Measurements from ENCODE around the gene MGLL. TPM values are rescaled to one million over a fixed set of nuclear protein-coding genes. Genes with fewer than 3 reads are reported as not detected.

Gene MGLL
- polyA plus RNA-seq, 1 experiment, result 108 TPM

DNA sequence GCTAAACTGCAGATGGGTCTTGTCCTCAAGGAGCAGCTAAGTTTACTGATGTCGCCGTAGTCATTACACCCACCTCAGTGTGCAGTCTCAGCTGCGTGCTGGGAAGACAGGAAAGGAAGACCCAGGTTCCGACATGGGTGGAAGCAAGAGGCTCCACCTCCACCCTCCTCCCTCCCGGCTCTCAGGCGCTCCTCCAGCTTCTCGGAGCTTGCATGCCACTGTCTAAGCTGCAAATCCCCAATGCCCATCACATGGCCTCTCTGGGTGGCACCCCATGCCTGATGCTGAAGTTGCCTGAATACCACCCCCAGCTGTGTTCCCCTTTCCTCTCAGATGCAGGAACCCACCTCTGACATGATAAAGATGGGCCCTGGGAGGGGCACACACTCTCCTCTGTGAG, 58.5 kb downstream of the MGLL start:
- no peaks in the 10 kb centered on the region for H3K27me3 ChIP-seq (ENCODE audit: control insufficient read depth, insufficient read depth, low read length)
- H3K4me3 ChIP-seq (ENCODE audit: low read depth, low read length), result no peak overlapping the region
- TF ChIP-seq CTCF (IDR thresholded peaks at IDR 0.05; ENCODE audit: insufficient read depth, low read depth, low read length), result no peak
- H3K36me3 ChIP-seq (ENCODE audit: control insufficient read depth, insufficient read depth, low read length), result no peaks in the 10 kb centered on the region; the same call in 1 of the 2 replicates
- no peak for DNase-seq (ENCODE audit: low read depth)
- ChIA-PET CTCF (interaction anchor here (0.6 to 6.7 kb wide), 4 partner anchors 13 to 65 kb away, joined by 3 to 45 read pairs (median 4); no protein-coding TSS in a partner anchor), POLR2A (no interaction called here)

- H3K36me3 ChIP-seq (ENCODE audit: control insufficient read depth, insufficient read depth, low read length), result no peaks in the 10 kb centered on the region; the same call in 1 of the 2 replicates
- ChIA-PET POLR2A (no interaction called here), CTCF (interaction anchor here (1.1 to 6.7 kb wide), 3 partner anchors 13 to 54 kb away, joined by 3 to 45 read pairs (median 5); no protein-coding TSS in a partner anchor)
- DNase-seq (ENCODE audit: low read depth), result no peak
- no peak overlapping the region for H3K4me3 ChIP-seq (ENCODE audit: low read depth, low read length)
- TF ChIP-seq CTCF (IDR thresholded peaks at IDR 0.05; ENCODE audit: insufficient read depth, low read depth, low read length), result no peak
- no peaks in the 10 kb centered on the region for H3K27me3 ChIP-seq (ENCODE audit: control insufficient read depth, insufficient read depth, low read length)
These were observed 59.0 kb downstream of the MGLL start for GRCh38 chr3:127763337-127763736.

GRCh38 chr3:127762787-127763105, 59.6 kb downstream of the MGLL start:
- Histone ChIP-seq H3K36me3 (ENCODE audit: control insufficient read depth, insufficient read depth, low read length) (no peaks in the 10 kb centered on the region; the same call in 1 of the 2 replicates), H3K4me3 (ENCODE audit: low read depth, low read length) (no peak overlapping the region), H3K27me3 (ENCODE audit: control insufficient read depth, insufficient read depth, low read length) (no peaks in the 10 kb centered on the region)
- ChIA-PET POLR2A (no interaction called here), CTCF (interaction anchor here (1.1 to 6.7 kb wide), 3 partner anchors 12 to 66 kb away, joined by 3 to 45 read pairs (median 3); no protein-coding TSS in a partner anchor)
- no peak for TF ChIP-seq CTCF (IDR thresholded peaks at IDR 0.05; ENCODE audit: insufficient read depth, low read depth, low read length)
- DNase-seq (ENCODE audit: low read depth), result no peak

DNA sequence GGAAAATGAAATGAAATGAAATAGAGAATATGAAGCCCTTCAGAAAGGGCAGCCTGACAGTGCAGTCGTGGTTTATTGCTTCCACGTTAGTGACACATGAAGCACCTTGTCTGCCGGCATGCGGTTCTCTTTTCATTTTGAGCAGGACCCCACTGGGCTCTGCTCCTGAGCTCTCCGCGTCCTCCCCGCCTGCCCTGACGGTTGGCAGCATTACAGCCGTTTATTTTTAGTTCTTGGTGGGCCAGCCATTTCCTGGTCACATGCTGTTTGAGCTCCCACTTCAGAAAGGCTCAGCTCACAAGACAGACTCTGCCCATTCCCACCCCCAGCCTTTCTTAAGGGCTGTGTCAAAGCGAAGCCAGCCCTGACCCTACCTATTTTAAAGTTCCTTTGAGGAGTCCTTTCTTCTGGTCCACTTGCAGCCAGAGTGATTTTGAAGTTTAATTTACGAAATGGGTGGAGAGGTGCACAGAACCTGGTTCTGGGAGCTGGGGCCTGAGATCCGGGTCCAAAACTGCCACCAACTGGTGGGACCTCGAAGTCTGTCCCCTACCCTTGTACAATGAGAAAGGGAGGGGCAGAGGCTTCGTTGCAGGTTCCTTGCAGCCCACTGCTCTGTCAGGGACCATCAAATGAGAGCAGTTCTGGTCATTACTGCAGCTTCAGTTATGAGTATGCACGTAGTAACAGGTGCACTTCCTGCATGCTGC, 60.1 kb downstream of the MGLL start:
- Histone ChIP-seq H3K4me3 (ENCODE audit: low read depth, low read length) (no peak overlapping the region), H3K36me3 (ENCODE audit: control insufficient read depth, insufficient read depth, low read length) (no peaks in the 10 kb centered on the region; the same call in 1 of the 2 replicates), H3K27me3 (ENCODE audit: control insufficient read depth, insufficient read depth, low read length) (no peaks in the 10 kb centered on the region)
- TF ChIP-seq CTCF (IDR thresholded peaks at IDR 0.05; ENCODE audit: insufficient read depth, low read depth, low read length), result no peak
- ChIA-PET CTCF (interaction anchor here (1.1 to 6.7 kb wide), 3 partner anchors 11 to 65 kb away, joined by 3 to 45 read pairs (median 4); no protein-coding TSS in a partner anchor), POLR2A (no interaction called here)
- DNase-seq (ENCODE audit: low read depth), result no peak

DNA sequence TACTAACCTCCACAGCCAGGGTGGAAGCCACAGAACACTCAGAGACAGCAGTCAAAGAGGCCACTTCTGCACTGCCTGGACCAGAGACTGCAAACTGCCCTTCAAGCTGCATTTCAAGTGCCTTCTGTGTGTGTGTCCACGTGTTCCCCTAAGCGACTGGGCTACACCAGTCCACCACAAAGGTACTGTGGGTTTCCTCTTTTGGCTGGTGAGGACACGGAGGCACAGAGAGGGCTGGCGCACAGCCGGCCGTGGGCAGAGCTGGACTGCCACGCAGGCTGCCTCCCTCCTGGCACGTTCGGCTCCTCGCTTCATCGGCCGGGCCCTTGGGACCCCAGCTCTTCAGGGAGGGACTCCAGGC, 60.9 kb downstream of the MGLL start:
- no peaks in the 10 kb centered on the region; the same call in 1 of the 2 replicates for H3K36me3 ChIP-seq (ENCODE audit: control insufficient read depth, insufficient read depth, low read length)
- CTCF ChIA-PET, result interaction anchor here (1.1 to 6.7 kb wide), 3 partner anchors 11 to 65 kb away, joined by 3 to 45 read pairs (median 4); no protein-coding TSS in a partner anchor
- H3K4me3 ChIP-seq (ENCODE audit: low read depth, low read length), result no peak overlapping the region
- TF ChIP-seq CTCF (IDR thresholded peaks at IDR 0.05; ENCODE audit: insufficient read depth, low read depth, low read length), result no peak
- POLR2A ChIA-PET, result no interaction called here
- H3K27me3 ChIP-seq (ENCODE audit: control insufficient read depth, insufficient read depth, low read length), result no peaks in the 10 kb centered on the region
- DNase-seq (ENCODE audit: low read depth), result no peak

All from BJ (cell line).